ENCODE data around the gene OR10K1.
"Not testable (repeated sequence)": the region's sequence is repeated elsewhere in the genome, so short reads cannot be mapped to it uniquely, and the experiment has no call there.

OR10K1 gene

GRCh38 chr1:158461534-158461933 is at the start of gene OR10K1:
Gene OR10K1 (plus strand): TSS chr1:158461834. CDS start chr1:158465562, 3,728 bp downstream.
- no peak for DNase-seq

- no peak for DNase-seq
Measured at GRCh38 chr1:158414651-158415345, 46.8 kb upstream of the OR10K1 start.

GRCh38 chr1:158417586-158417985 is 44.0 kb upstream of the OR10K1 start:
- DNase-seq = no peak

- no peak for DNase-seq
Measured at GRCh38 chr1:158422212-158422611, 39.4 kb upstream of the OR10K1 start.

GRCh38 chr1:158425027-158425426 is 36.6 kb upstream of the OR10K1 start:
- no peak for DNase-seq

- no peak for DNase-seq
Measured at GRCh38 chr1:158426137-158426536, 35.5 kb upstream of the OR10K1 start, which contains the start of gene OR10K2. Gene OR10K2 (minus strand): TSS chr1:158426237. CDS start chr1:158420866, 5,371 bp downstream.

- DNase-seq = not testable (repeated sequence)
Measured at GRCh38 chr1:158430163-158430562, 31.5 kb upstream of the OR10K1 start.

GRCh38 chr1:158434741-158435140 is 26.9 kb upstream of the OR10K1 start:
- DNase-seq = no peak

- no peak for DNase-seq
Measured at GRCh38 chr1:158445376-158445775, 16.3 kb upstream of the OR10K1 start.

GRCh38 chr1:158454537-158454936 is 7.1 kb upstream of the OR10K1 start:
- no peak for DNase-seq

- no peak for DNase-seq
Measured at GRCh38 chr1:158457246-158457645, 4.4 kb upstream of the OR10K1 start.

- DNase-seq = no peak
Measured at GRCh38 chr1:158458263-158458662, 3.4 kb upstream of the OR10K1 start.

GRCh38 chr1:158471920-158472319 is 10.3 kb downstream of the OR10K1 start, which contains the start of gene OR10R2:
Gene OR10R2 (plus strand): TSS chr1:158472220. CDS start chr1:158472326, 106 bp downstream.
- DNase-seq = no peak

- DNase-seq = no peak
Measured at GRCh38 chr1:158485455-158485854, 23.8 kb downstream of the OR10K1 start.

GRCh38 chr1:158491316-158491715 is 29.7 kb downstream of the OR10K1 start:
- DNase-seq = no peak

GRCh38 chr1:158493054-158493453 is 31.4 kb downstream of the OR10K1 start:
- DNase-seq = no peak

GRCh38 chr1:158494796-158495195 is 33.2 kb downstream of the OR10K1 start:
- no peak for DNase-seq

- no peak for DNase-seq
Measured at GRCh38 chr1:158496374-158496773, 34.7 kb downstream of the OR10K1 start.

GRCh38 chr1:158506369-158506987 is 44.8 kb downstream of the OR10K1 start:
- no peak for DNase-seq

GRCh38 chr1:158507511-158507910 is 45.9 kb downstream of the OR10K1 start:
- no peak for DNase-seq

- no peak for DNase-seq
Measured at GRCh38 chr1:158509471-158510156, 48.0 kb downstream of the OR10K1 start.

GRCh38 chr1:158516966-158517365 is 55.3 kb downstream of the OR10K1 start:
- DNase-seq = no peak
